Upper lobe of left lung (tissue), 6 donors: ENCODE data around the gene ATP2B2. TPM values are rescaled to one million over a fixed set of nuclear protein-coding genes. Genes with fewer than 3 reads are reported as not detected.
A peak's percentile ranks its signal among the peaks of the same experiment; 100 is the strongest.

Experiments used
- ATAC-seq, 2 donors: fragments of 200-7000 bp; cut with Tn5 transposase; one replicate each; pipeline ENCODE4 v1.9.1; 2022; ENCODE audit warnings: mild to moderate bottlenecking in 2 of 2, moderate library complexity in 2 of 2; ENCODE audit not compliant: low FRiP score in 2 of 2
- DNase-seq, 2 donors: peaks; one replicate each; pipeline ENCODE4 v3.0.0-alpha.2; 2019 to 2020
- H3K27ac ChIP-seq, 4 donors: fragments of 200-600 bp; sonication (generic); one replicate each; pipeline ENCODE4 v1.5.1; 2016 to 2019
- H3K27me3 ChIP-seq, 4 donors: fragments of 200-600 bp; sonication (generic); one replicate each; pipeline ENCODE4 v1.5.1; 2017 to 2019
- H3K36me3 ChIP-seq, 4 donors: fragments of 200-600 bp; sonication (generic); one replicate each; pipeline ENCODE4 v1.5.1; 2016 to 2019
- H3K4me1 ChIP-seq, 4 donors: fragments of 200-600 bp; sonication (generic); one replicate each; pipeline ENCODE4 v1.5.1; 2018 to 2019
- H3K4me3 ChIP-seq, 4 donors: fragments of 200-600 bp; sonication (generic); one replicate each; pipeline ENCODE4 v1.5.1; 2017 to 2019; ENCODE audit warnings: mild to moderate bottlenecking in 2 of 4, moderate library complexity in 1 of 4
- H3K9me3 ChIP-seq, 4 donors: fragments of 200-600 bp; sonication (generic); one replicate each; pipeline ENCODE4 v1.5.1; 2018 to 2019
- CTCF ChIP-seq, 6 experiments: fragments of 450-650 bp in 4 of 6; fragments of 200-600 bp in 2 of 6; sonication (generic) in 2 of 6; IDR thresholded peaks; one replicate each; pipeline ENCODE4 v1.5.1; 2016 to 2019; ENCODE audit warnings: antibody characterized with exemption in 6 of 6
- EP300 ChIP-seq, 4 donors: sonication (generic); formaldehyde crosslinking; IDR thresholded peaks; one replicate each; pipeline ENCODE4 v1.5.1; 2017; ENCODE audit warnings: antibody characterized with exemption in 4 of 4, control low read depth in 2 of 4
- POLR2A ChIP-seq, 4 donors: fragments of 450-650 bp; IDR thresholded peaks; one replicate each; pipeline ENCODE4 v1.5.1; 2016 to 2017; ENCODE audit warnings: antibody characterized with exemption in 4 of 4, mild to moderate bottlenecking in 2 of 4
- POLR2AphosphoS5 ChIP-seq, 2 donors: sonication (generic); formaldehyde crosslinking; IDR thresholded peaks; one replicate each; pipeline ENCODE4 v1.5.1; 2017; ENCODE audit warnings: antibody characterized with exemption in 2 of 2
- WGBS, 2 donors: methylation state at CpG; one replicate each; pipeline ENCODE4 v1.1.5; 2017 to 2018; 5-methylcytosine and 5-hydroxymethylcytosine counted together
- total RNA-seq, 6 donors: library from RNA; depleted of rRNA in 4 of 6; stranded (reverse); fragments of >200 nt in 4 of 6; gene quantifications; one replicate each; pipeline versions ENCODE4 v1.1.0 to v1.2.1, GENCODE V29; 2016 to 2021
- donor health status: DM: no; HTN: no; CAD: no; lungs with moderate emphysema.
- donor health status: DM: no; HTN: yes; CAD: no; lungs with severe emphysema.

The ATP2B2 gene
- total RNA-seq, 6 donors from 2014 or later, result 0.13 to 0.30 TPM; not detected in 4

DNA sequence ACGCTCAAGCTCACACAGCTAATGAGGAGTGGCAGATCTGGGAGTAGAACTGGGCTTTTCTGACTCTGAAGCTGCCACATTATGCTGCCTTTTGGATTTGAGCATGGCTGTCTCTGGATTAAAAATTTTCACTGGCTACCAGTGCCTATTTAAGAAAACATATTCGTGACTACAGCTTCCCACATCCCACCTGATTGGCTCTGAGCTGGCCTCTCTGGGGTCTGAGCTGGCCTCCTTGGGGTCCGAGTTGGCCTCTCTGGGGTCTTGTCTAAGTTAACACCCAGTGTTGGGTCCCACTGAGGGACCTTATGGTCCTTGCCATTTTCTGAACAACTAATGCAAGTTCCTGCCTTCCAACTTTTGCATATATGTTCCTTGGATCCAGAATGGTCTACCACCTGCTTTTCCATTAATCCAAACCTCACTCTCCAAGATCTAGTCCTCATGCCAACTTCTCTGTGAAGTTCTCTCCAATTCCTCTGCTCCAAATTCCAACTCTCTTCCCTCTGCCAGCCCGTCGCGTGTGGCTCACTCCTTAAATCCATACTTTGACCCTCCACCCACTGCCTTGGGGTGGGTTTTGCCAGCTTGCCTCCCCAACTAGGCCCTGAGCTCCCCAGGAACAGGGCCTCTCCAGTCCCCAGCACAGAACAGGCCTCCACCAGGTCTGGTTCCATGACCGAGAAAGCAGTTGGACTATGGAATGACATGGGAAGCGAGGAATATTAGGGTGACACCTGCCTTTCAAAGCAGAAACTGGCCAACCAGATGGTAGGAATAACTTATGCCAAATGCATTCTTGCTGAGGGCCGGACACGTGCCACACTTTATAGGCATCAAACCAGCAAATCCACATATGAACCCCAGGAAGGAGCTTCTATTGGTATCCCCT lies 42.5 kb downstream of the ATP2B2 start:
- no peaks in the 10 kb centered on the region for H3K36me3 ChIP-seq
- H3K4me1 ChIP-seq, result no peaks in the 10 kb centered on the region
- DNase-seq (no peak), ATAC-seq (no peak)
- TF ChIP-seq POLR2A (IDR thresholded peaks at IDR 0.05) (no peak), POLR2AphosphoS5 (IDR thresholded peaks at IDR 0.05) (no peak), CTCF (IDR thresholded peaks at IDR 0.05) (no peak), EP300 (IDR thresholded peaks at IDR 0.05) (no peak)
- H3K9me3 ChIP-seq, result no peaks in the 10 kb centered on the region
- 76% methylated on average over 10 of the region's 10 CpGs for WGBS, 2 donors
- no peaks in the 10 kb centered on the region for H3K27me3 ChIP-seq
- no peak overlapping the region for H3K27ac ChIP-seq
- no peak overlapping the region for H3K4me3 ChIP-seq

DNA sequence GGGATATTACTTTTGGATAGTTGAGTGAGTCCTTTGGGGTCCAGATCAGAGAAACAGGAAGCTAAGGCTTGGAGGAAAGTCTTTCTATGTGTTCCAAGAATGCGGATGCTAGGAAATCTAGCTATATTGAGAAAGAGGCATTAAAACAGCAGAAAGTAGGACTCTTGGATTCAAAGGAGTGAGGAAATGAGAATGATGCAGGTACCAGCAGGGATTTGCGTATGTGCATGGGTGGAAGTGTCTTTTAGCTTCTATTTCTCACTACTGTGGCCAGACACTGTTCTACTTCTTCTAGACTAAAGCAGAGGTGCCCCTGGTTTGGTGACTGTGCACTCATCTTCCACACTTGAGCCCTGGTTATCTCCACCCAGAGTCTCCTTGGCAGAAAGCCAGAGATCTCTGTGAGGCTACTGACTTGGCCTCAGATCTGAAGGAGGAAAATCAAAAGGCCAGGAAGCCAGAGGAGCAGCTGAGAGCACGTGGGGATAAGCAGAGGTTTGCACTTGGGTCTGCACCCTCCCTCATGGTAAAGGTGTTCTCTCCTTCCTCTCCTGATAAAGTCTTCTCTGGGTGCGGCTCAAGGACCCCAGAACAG lies 44.3 kb downstream of the ATP2B2 start:
- TF ChIP-seq CTCF (IDR thresholded peaks at IDR 0.05) (no peak), EP300 (IDR thresholded peaks at IDR 0.05) (no peak), POLR2AphosphoS5 (IDR thresholded peaks at IDR 0.05) (no peak), POLR2A (IDR thresholded peaks at IDR 0.05) (no peak)
- no peak for ATAC-seq
- H3K27ac ChIP-seq, result no peak overlapping the region

DNA sequence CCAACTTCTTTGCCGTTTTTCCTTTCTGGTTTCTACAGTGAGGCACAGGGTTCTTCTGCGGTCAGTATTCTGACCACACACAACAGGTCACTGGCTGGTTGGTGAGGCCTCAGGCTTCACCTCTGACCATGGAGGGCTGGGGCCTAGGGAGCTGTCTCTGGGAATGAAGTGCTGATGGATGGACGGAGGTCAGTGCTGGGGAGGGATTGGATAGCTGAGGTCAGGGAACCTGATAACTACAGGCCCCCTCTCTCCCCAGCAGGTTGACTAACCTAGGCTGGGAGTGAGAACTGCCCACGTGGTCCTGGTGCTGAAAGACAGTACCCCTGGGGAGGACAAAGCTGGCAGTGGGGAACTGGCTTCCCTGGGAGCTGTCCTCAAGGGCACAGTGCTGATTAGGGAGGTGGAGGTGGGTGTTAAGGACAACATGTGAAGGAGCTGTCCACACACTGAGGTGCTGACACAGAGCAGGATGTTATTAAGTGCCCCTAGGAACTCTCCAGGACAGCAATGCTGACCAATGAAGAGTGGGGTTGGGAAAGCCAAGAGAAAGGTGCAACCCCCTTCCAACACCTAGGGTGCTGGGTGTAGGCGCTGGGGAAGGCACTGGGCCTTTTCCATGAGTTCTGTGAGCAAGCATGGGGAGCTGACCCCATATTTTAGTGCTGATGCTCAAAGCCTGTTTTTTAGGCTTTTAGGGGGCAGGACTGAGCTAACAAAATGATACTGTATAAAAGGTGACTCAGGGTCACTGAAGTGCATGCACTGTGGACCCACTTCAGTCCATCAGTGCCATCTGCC lies 45.2 kb downstream of the ATP2B2 start:
- peak in 1 of 2 donors; percentile 48 for ATAC-seq

More for the DNA sequence above, 44.3 kb downstream of the ATP2B2 start:
- Histone ChIP-seq H3K36me3 (no peaks in the 10 kb centered on the region), H3K9me3 (no peaks in the 10 kb centered on the region), H3K4me3 (no peak overlapping the region), H3K4me1 (no peaks in the 10 kb centered on the region), H3K27me3 (no peaks in the 10 kb centered on the region)
- 62 to 68% methylated on average over 4 of the region's 4 CpGs for WGBS, 2 donors
- DNase-seq, result no peak

GRCh38 chr3:10457560-10457959 lies 47.8 kb downstream of the ATP2B2 start:
- no peaks in the 10 kb centered on the region for H3K4me1 ChIP-seq
- H3K36me3 ChIP-seq, result no peaks in the 10 kb centered on the region
- TF ChIP-seq POLR2AphosphoS5 (IDR thresholded peaks at IDR 0.05) (no peak), CTCF (IDR thresholded peaks at IDR 0.05) (no peak), POLR2A (IDR thresholded peaks at IDR 0.05) (no peak), EP300 (IDR thresholded peaks at IDR 0.05) (no peak)
- WGBS, 2 donors, result 27 to 34% methylated on average over 3 of the region's 3 CpGs
- H3K27ac ChIP-seq, result no peak overlapping the region
- ATAC-seq, result no peak
- no peak for DNase-seq
- H3K27me3 ChIP-seq, result no peaks in the 10 kb centered on the region
- no peak overlapping the region for H3K4me3 ChIP-seq
- H3K9me3 ChIP-seq, result no peaks in the 10 kb centered on the region

More for the DNA sequence above, 45.2 kb downstream of the ATP2B2 start:
- Histone ChIP-seq H3K27ac (no peak overlapping the region), H3K4me1 (no peaks in the 10 kb centered on the region), H3K36me3 (no peaks in the 10 kb centered on the region), H3K27me3 (no peaks in the 10 kb centered on the region), H3K4me3 (no peak overlapping the region), H3K9me3 (no peaks in the 10 kb centered on the region)
- WGBS, 2 donors, result 35 to 43% methylated on average over 3 to 5 of the region's 5 CpGs
- TF ChIP-seq POLR2AphosphoS5 (IDR thresholded peaks at IDR 0.05) (no peak), CTCF (IDR thresholded peaks at IDR 0.05) (no peak), EP300 (IDR thresholded peaks at IDR 0.05) (no peak), POLR2A (IDR thresholded peaks at IDR 0.05) (no peak)
- peak in 1 of 2 donors; percentile 31 for DNase-seq
